Measurements from ENCODE around the gene SNX13.

- TF ChIP-seq CTCF (IDR thresholded peaks at IDR 0.05) (no peak), POLR2AphosphoS5 (IDR thresholded peaks at IDR 0.05) (no peak), POLR2A (IDR thresholded peaks at IDR 0.05) (no peak), EP300 (IDR thresholded peaks at IDR 0.05) (no peak)
Observed at GRCh38 chr7:17902599-17902998, 37.7 kb downstream of the SNX13 start.

Measured in sigmoid colon (tissue), 4 donors.